Measurements from ENCODE around the gene C1orf115.

C1orf115 gene

GRCh38 chr1:220726634-220727033, 36.5 kb downstream of the C1orf115 start:
- Histone ChIP-seq H3K4me2 (ENCODE audit: low read depth, low read length, poor library complexity, severe bottlenecking) (no peak overlapping the region), H3K36me3 (ENCODE audit: low read length) (no peaks in the 10 kb centered on the region), H3K9ac (ENCODE audit: low read length) (no peak overlapping the region), H4K20me1 (ENCODE audit: low read depth, low read length) (no peaks in the 10 kb centered on the region), H3K9me2 (replicated peaks; ENCODE audit: insufficient read depth, low read length) (no peaks in the 10 kb centered on the region), H3K27me3 (ENCODE audit: low read length) (no peaks in the 10 kb centered on the region), H3F3A (ENCODE audit: insufficient read depth) (no peaks in the 10 kb centered on the region), H2AFZ (ENCODE audit: low read depth, low read length, severe bottlenecking) (no peak overlapping the region), H3K9me3 (ENCODE audit: insufficient read depth, low read length) (no peaks in the 10 kb centered on the region), H3K4me3 (ENCODE audit: insufficient read depth, low read length, poor library complexity, severe bottlenecking) (no peak overlapping the region), H3K27ac (ENCODE audit: low read depth, low read length) (no peak overlapping the region), H3K79me2 (ENCODE audit: insufficient read depth, low read length) (no peaks in the 10 kb centered on the region)
- TF ChIP-seq CTCF (IDR thresholded peaks at IDR 0.05; ENCODE audit: insufficient read depth, low read length, poor library complexity, severe bottlenecking) (no peak), EZH2phosphoT487 (conservative IDR thresholded peaks at IDR 0.05; ENCODE audit: low read length) (no peak)

- Histone ChIP-seq H3K79me2 (ENCODE audit: insufficient read depth, low read length) (no peaks in the 10 kb centered on the region), H3K36me3 (ENCODE audit: low read length) (no peaks in the 10 kb centered on the region), H3K9me2 (replicated peaks; ENCODE audit: insufficient read depth, low read length) (no peaks in the 10 kb centered on the region), H3K4me3 (ENCODE audit: insufficient read depth, low read length, poor library complexity, severe bottlenecking) (no peak overlapping the region), H3K27ac (ENCODE audit: low read depth, low read length) (no peak overlapping the region), H3F3A (ENCODE audit: insufficient read depth) (no peaks in the 10 kb centered on the region), H2AFZ (ENCODE audit: low read depth, low read length, severe bottlenecking) (no peak overlapping the region), H3K9ac (ENCODE audit: low read length) (no peak overlapping the region), H4K20me1 (ENCODE audit: low read depth, low read length) (no peaks in the 10 kb centered on the region), H3K4me2 (ENCODE audit: low read depth, low read length, poor library complexity, severe bottlenecking) (no peak overlapping the region), H3K27me3 (ENCODE audit: low read length) (no peaks in the 10 kb centered on the region), H3K9me3 (ENCODE audit: insufficient read depth, low read length) (no peaks in the 10 kb centered on the region)
- no peak for TF ChIP-seq CTCF (IDR thresholded peaks at IDR 0.05; ENCODE audit: insufficient read depth, low read length, poor library complexity, severe bottlenecking)
Measured at GRCh38 chr1:220727519-220727918, 37.4 kb downstream of the C1orf115 start.

- H3K27me3 ChIP-seq (ENCODE audit: low read length), result no peaks in the 10 kb centered on the region
- no peaks in the 10 kb centered on the region for H3K79me2 ChIP-seq (ENCODE audit: insufficient read depth, low read length)
- no peak overlapping the region for H3K9ac ChIP-seq (ENCODE audit: low read length)
- no peak overlapping the region for H3K4me3 ChIP-seq (ENCODE audit: insufficient read depth, low read length, poor library complexity, severe bottlenecking)
- H3K9me3 ChIP-seq (ENCODE audit: insufficient read depth, low read length), result no peaks in the 10 kb centered on the region
- no peak overlapping the region for H3K4me2 ChIP-seq (ENCODE audit: low read depth, low read length, poor library complexity, severe bottlenecking)
- H4K20me1 ChIP-seq (ENCODE audit: low read depth, low read length), result no peaks in the 10 kb centered on the region
- no peaks in the 10 kb centered on the region for H3K9me2 ChIP-seq (replicated peaks; ENCODE audit: insufficient read depth, low read length)
- H2AFZ ChIP-seq (ENCODE audit: low read depth, low read length, severe bottlenecking), result no peak overlapping the region
- no peaks in the 10 kb centered on the region for H3F3A ChIP-seq (ENCODE audit: insufficient read depth)
- no peaks in the 10 kb centered on the region for H3K36me3 ChIP-seq (ENCODE audit: low read length)
- no peak for TF ChIP-seq CTCF (IDR thresholded peaks at IDR 0.05; ENCODE audit: insufficient read depth, low read length, poor library complexity, severe bottlenecking)
- TF ChIP-seq EZH2phosphoT487 (conservative IDR thresholded peaks at IDR 0.05; ENCODE audit: low read length), result no peak
- H3K27ac ChIP-seq (ENCODE audit: low read depth, low read length), result no peak overlapping the region
Measured at GRCh38 chr1:220730486-220730885, 40.3 kb downstream of the C1orf115 start.

- no peaks in the 10 kb centered on the region for H3F3A ChIP-seq (ENCODE audit: insufficient read depth)
- no peaks in the 10 kb centered on the region for H4K20me1 ChIP-seq (ENCODE audit: low read depth, low read length)
- no peaks in the 10 kb centered on the region for H3K9me3 ChIP-seq (ENCODE audit: insufficient read depth, low read length)
- H2AFZ ChIP-seq (ENCODE audit: low read depth, low read length, severe bottlenecking), result peak overlapping the region; percentile 67
- H3K27me3 ChIP-seq (ENCODE audit: low read length), result no peaks in the 10 kb centered on the region
- no peaks in the 10 kb centered on the region for H3K79me2 ChIP-seq (ENCODE audit: insufficient read depth, low read length)
- no peaks in the 10 kb centered on the region for H3K9me2 ChIP-seq (replicated peaks; ENCODE audit: insufficient read depth, low read length)
- H3K4me3 ChIP-seq (ENCODE audit: insufficient read depth, low read length, poor library complexity, severe bottlenecking), result no peak overlapping the region
- no peaks in the 10 kb centered on the region for H3K36me3 ChIP-seq (ENCODE audit: low read length)
- H3K27ac ChIP-seq (ENCODE audit: low read depth, low read length), result no peak overlapping the region
- no peak overlapping the region for H3K4me2 ChIP-seq (ENCODE audit: low read depth, low read length, poor library complexity, severe bottlenecking)
- H3K9ac ChIP-seq (ENCODE audit: low read length), result no peak overlapping the region
- no peak for TF ChIP-seq CTCF (IDR thresholded peaks at IDR 0.05; ENCODE audit: insufficient read depth, low read length, poor library complexity, severe bottlenecking)
- no peak for TF ChIP-seq EZH2phosphoT487 (conservative IDR thresholded peaks at IDR 0.05; ENCODE audit: low read length)
Measured at GRCh38 chr1:220732137-220732536, 42.0 kb downstream of the C1orf115 start.
